AG09319 (cell line): ENCODE measurements around the gene CNOT1.

Experiments
- DNase-seq: peaks from one replicate; pipeline ENCODE4 v3.0.0-alpha.2; 2010; ENCODE audit warnings: low read depth; ENCODE audit errors: extremely low read depth
- CTCF ChIP-seq: IDR thresholded peaks from 2 replicates; pipeline ENCODE4 v1.5.1; 2011; ENCODE audit warnings: low read depth, mild to moderate bottlenecking, inconsistent platforms, low read length, moderate library complexity

The CNOT1 gene

GRCh38 chr16:58487566-58488351, 141.9 kb downstream of the CNOT1 start:
- peak; percentile 29 for DNase-seq
- peak; percentile 89 for TF ChIP-seq CTCF

GRCh38 chr16:58485184-58485887, 144.3 kb downstream of the CNOT1 start:
- TF ChIP-seq CTCF = no peak
- DNase-seq = no peak

GRCh38 chr16:58481931-58482330, 147.7 kb downstream of the CNOT1 start:
- no peak for DNase-seq
- TF ChIP-seq CTCF = no peak

GRCh38 chr16:58481226-58481869, 148.3 kb downstream of the CNOT1 start:
- DNase-seq = no peak
- no peak for TF ChIP-seq CTCF

GRCh38 chr16:58478427-58478826, 151.2 kb downstream of the CNOT1 start:
- no peak for DNase-seq

GRCh38 chr16:58476791-58477190, 152.8 kb downstream of the CNOT1 start:
- DNase-seq = no peak
- TF ChIP-seq CTCF = no peak

More at GRCh38 chr16:58478427-58478826, 151.2 kb downstream of the CNOT1 start:
- no peak for TF ChIP-seq CTCF
